H9 (cell line): Measurements from ENCODE around the gene SP140L. TPM values are rescaled to one million over a fixed set of nuclear protein-coding genes. Genes with fewer than 3 reads are reported as not detected.

Experiments
- DNase-seq: peaks from one replicate; pipeline ENCODE4 v3.0.0-alpha.2; 2017
- H2AFZ ChIP-seq: one replicate; pipeline ENCODE4 v1.6.1; 2013; ENCODE audit warnings: mild to moderate bottlenecking, low read length, control low read depth, moderate library complexity
- H2AK5ac ChIP-seq: 2 replicates; pipeline ENCODE4 v1.6.1; 2013; ENCODE audit warnings: low read length, control low read depth, mixed read lengths; ENCODE audit not compliant: insufficient read length
- H2BK120ac ChIP-seq: one replicate; pipeline ENCODE4 v1.6.1; 2013; ENCODE audit warnings: low read depth, mild to moderate bottlenecking, low read length, control low read depth, inconsistent platforms; ENCODE audit not compliant: poor library complexity, severe bottlenecking
- H2BK12ac ChIP-seq: 2 replicates; pipeline ENCODE4 v1.6.1; 2013; ENCODE audit warnings: low read length, control low read depth, mixed read lengths, low read depth; ENCODE audit not compliant: insufficient read length
- H2BK15ac ChIP-seq: 2 replicates; pipeline ENCODE4 v1.6.1; 2013; ENCODE audit warnings: low read depth, low read length, control low read depth
- H2BK20ac ChIP-seq: one replicate; pipeline ENCODE4 v1.6.1; 2013; ENCODE audit warnings: low read depth, mild to moderate bottlenecking, low read length, control low read depth, inconsistent platforms; ENCODE audit not compliant: poor library complexity, severe bottlenecking
- H2BK5ac ChIP-seq: 2 replicates; pipeline ENCODE4 v1.6.1; 2013; ENCODE audit warnings: low read length, control low read depth, mixed read lengths; ENCODE audit not compliant: insufficient read length
- H3K14ac ChIP-seq: 2 replicates; pipeline ENCODE4 v1.6.1; 2013; ENCODE audit warnings: low read length, control low read depth; ENCODE audit not compliant: insufficient read depth
- H3K18ac ChIP-seq: 2 replicates; pipeline ENCODE4 v1.6.1; 2013; ENCODE audit warnings: low read depth, mild to moderate bottlenecking, mixed read lengths, low read length, control low read depth; ENCODE audit not compliant: insufficient read length
- H3K23ac ChIP-seq: 2 replicates; pipeline ENCODE4 v1.6.1; 2013; ENCODE audit warnings: low read length, control low read depth, mixed read lengths, low read depth; ENCODE audit not compliant: insufficient read length
- H3K23me2 ChIP-seq: 2 replicates; pipeline ENCODE4 v1.6.1; 2013; ENCODE audit warnings: low read depth, mild to moderate bottlenecking, mixed read lengths, low read length, control low read depth; ENCODE audit not compliant: insufficient read length, poor library complexity, severe bottlenecking
- H3K27ac ChIP-seq: 2 replicates; pipeline ENCODE4 v1.5.1; 2013; ENCODE audit warnings: low read length, control low read depth, mixed read lengths, low read depth; ENCODE audit not compliant: insufficient read length
- H3K27me3 ChIP-seq: 2 replicates; pipeline ENCODE4 v1.6.1; 2013; ENCODE audit warnings: low read length, control low read depth, inconsistent platforms; ENCODE audit not compliant: insufficient read depth
- H3K4ac ChIP-seq: 2 replicates; pipeline ENCODE4 v1.6.1; 2013; ENCODE audit warnings: low read depth, mild to moderate bottlenecking, control low read depth, inconsistent platforms, low read length, moderate library complexity
- H3K4me1 ChIP-seq: 2 replicates; pipeline ENCODE4 v1.6.1; 2013; ENCODE audit warnings: low read length, control low read depth, inconsistent platforms; ENCODE audit not compliant: insufficient read depth
- H3K4me2 ChIP-seq: 2 replicates; pipeline ENCODE4 v1.6.1; 2013; ENCODE audit warnings: low read length, control low read depth, mixed read lengths; ENCODE audit not compliant: insufficient read length, insufficient read depth
- H3K56ac ChIP-seq: 2 replicates; pipeline ENCODE4 v1.6.1; 2013; ENCODE audit warnings: low read depth, mild to moderate bottlenecking, mixed read lengths, low read length, control low read depth; ENCODE audit not compliant: insufficient read length
- H3K79me1 ChIP-seq: 2 replicates; pipeline ENCODE4 v1.6.1; 2013; ENCODE audit warnings: low read depth, mild to moderate bottlenecking, moderate library complexity, low read length, control low read depth, inconsistent platforms; ENCODE audit not compliant: insufficient read depth, poor library complexity, severe bottlenecking
- H3K79me2 ChIP-seq: 2 replicates; pipeline ENCODE4 v1.6.1; 2013; ENCODE audit warnings: low read length, control low read depth, inconsistent platforms; ENCODE audit not compliant: insufficient read depth
- H3K9ac ChIP-seq: 2 replicates; pipeline ENCODE4 v1.6.1; 2013; ENCODE audit warnings: low read length, control low read depth, mixed read lengths; ENCODE audit not compliant: insufficient read length; ENCODE audit errors: extremely low read depth
- H3K9me3 ChIP-seq: one replicate; pipeline ENCODE4 v1.6.1; 2013; ENCODE audit warnings: low read depth, low read length, inconsistent platforms; ENCODE audit not compliant: control insufficient read depth
- H3T11ph ChIP-seq: one replicate; pipeline ENCODE4 v1.6.1; 2013; ENCODE audit warnings: mild to moderate bottlenecking, low read length, control low read depth, inconsistent platforms
- H4K20me1 ChIP-seq: one replicate; pipeline ENCODE4 v1.6.1; 2013; ENCODE audit not compliant: control insufficient read depth, insufficient read length, insufficient read depth
- H4K5ac ChIP-seq: 2 replicates; pipeline ENCODE4 v1.6.1; 2013; ENCODE audit warnings: low read depth, mild to moderate bottlenecking, mixed read lengths, low read length, control low read depth; ENCODE audit not compliant: insufficient read length
- H4K8ac ChIP-seq: replicated peaks from 2 replicates; pipeline ENCODE4 v1.6.1; 2013; ENCODE audit warnings: low read length, control low read depth, mixed read lengths, low read depth; ENCODE audit not compliant: insufficient read length
- H4K91ac ChIP-seq: 2 replicates; pipeline ENCODE4 v1.6.1; 2013; ENCODE audit warnings: low read depth, mild to moderate bottlenecking, moderate library complexity, mixed read lengths, low read length, control low read depth; ENCODE audit not compliant: insufficient read length
- H3K27ac Mint-ChIP-seq, 3 experiments: 2 replicates in 2 of 3; 3 replicates in 1 of 3; pipeline ENCODE4 v1.8.0; 2020 to 2021; ENCODE audit warnings: mixed read lengths in 3 of 3, mild to moderate bottlenecking in 1 of 3, moderate library complexity in 1 of 3
- H3K27me3 Mint-ChIP-seq: 2 replicates; pipeline ENCODE4 v1.8.0; 2021; ENCODE audit warnings: low read depth, mild to moderate bottlenecking, moderate library complexity, mixed read lengths
- H3K36me3 Mint-ChIP-seq, 3 experiments: 2 replicates in 2 of 3; 3 replicates in 1 of 3; pipeline ENCODE4 v1.8.0; 2020 to 2021; ENCODE audit warnings: low read depth in 3 of 3, mixed read lengths in 3 of 3; ENCODE audit not compliant: insufficient read depth in 1 of 3
- H3K4me1 Mint-ChIP-seq, 2 experiments: 2 replicates each; pipeline ENCODE4 v1.8.0; 2020; ENCODE audit warnings: mixed read lengths in 2 of 2
- H3K4me3 Mint-ChIP-seq, 2 experiments: 2 replicates in 1 of 2; 3 replicates in 1 of 2; pipeline ENCODE4 v1.8.0; 2020 to 2021; ENCODE audit warnings: mild to moderate bottlenecking in 2 of 2, mixed read lengths in 2 of 2, moderate library complexity in 1 of 2
- H3K9me3 Mint-ChIP-seq, 2 experiments: 2 replicates in 1 of 2; 3 replicates in 1 of 2; pipeline ENCODE4 v1.8.0; 2020; ENCODE audit warnings: mild to moderate bottlenecking in 2 of 2, mixed read lengths in 2 of 2, moderate library complexity in 1 of 2
- CTCF ChIP-seq: fragments of 200-600 bp; sonication (generic); conservative IDR thresholded peaks from 3 replicates; pipeline ENCODE4 v1.8.0; 2021; ENCODE audit warnings: antibody characterized with exemption, mild to moderate bottlenecking
- WGBS: extraction: QIAGEN DNeasy Blood & Tissue Kit; methylation state at CpG from one replicate; pipeline ENCODE4 v1.1.7; 2013; ENCODE audit warnings: missing lambda C conversion rate, low lambda C conversion rate, mixed read lengths; ENCODE audit not compliant: insufficient read length; ENCODE audit errors: extremely low coverage; 5-methylcytosine and 5-hydroxymethylcytosine counted together
- total RNA-seq: library from RNA; stranded (reverse); gene quantifications from 2 replicates; pipeline ENCODE4 v1.2.1, GENCODE V29; 2021

Gene SP140L
- total RNA-seq, 1 experiment from 2014 or later, result 1.3 TPM

- Histone ChIP-seq H3K79me1 (no peaks in the 10 kb centered on the region), H3K79me2 (no peaks in the 10 kb centered on the region), H3K56ac (no peak overlapping the region), H2AFZ (no peak overlapping the region), H2BK20ac (no peak overlapping the region), H3K14ac (no peak overlapping the region), H2BK12ac (no peak overlapping the region), H4K20me1 (no peaks in the 10 kb centered on the region), H3K27ac (no peak overlapping the region), H2AK5ac (no peak overlapping the region), H4K91ac (no peak overlapping the region), H3K23me2 (no peaks in the 10 kb centered on the region), H3K4ac (no peak overlapping the region), H4K5ac (no peak overlapping the region), H3K23ac (no peak overlapping the region), H3T11ph (no peak overlapping the region), H2BK15ac (no peak overlapping the region), H3K9me3 (no peaks in the 10 kb centered on the region), H3K18ac (no peak overlapping the region), H4K8ac (no peak overlapping the region), H2BK120ac (no peak overlapping the region), H3K4me1 (no peaks in the 10 kb centered on the region), H3K9ac (no peak overlapping the region), H3K27me3 (no peaks in the 10 kb centered on the region), H3K4me2 (no peak overlapping the region), H2BK5ac (no peak overlapping the region)
- Mint-ChIP-seq H3K9me3 (peaks cover 10 to 15% of the 10 kb centered on the region in 2 experiments), H3K4me1 (peaks cover 8 to 9% of the 10 kb centered on the region in 2 experiments), H3K27ac (no peak overlapping the region), H3K36me3 (peaks cover 3 to 17% (median 4%) of the 10 kb centered on the region in 3 experiments; a peak in 5 of 7 replicates), H3K4me3 (no peak overlapping the region), H3K27me3 (no peaks in the 10 kb centered on the region)
- no CpG with 5 or more reads among the region's 1 CpG for WGBS
- DNase-seq, result no peak
- TF ChIP-seq CTCF, result no peak
Observed at GRCh38 chr2:230346465-230346864, 19.5 kb downstream of the SP140L start.
